DND-41 (cell line): ENCODE measurements around the gene MSI2.

Source experiments
- ATAC-seq: fragments of 200-7000 bp; cut with Tn5 transposase; 3 replicates; pipeline ENCODE4 v1.9.1; 2021; ENCODE audit warnings: low read depth; ENCODE audit not compliant: insufficient read depth
- DNase-seq: peaks from one replicate; pipeline ENCODE4 v3.0.0-alpha.2; 2020
- H2AFZ ChIP-seq: 2 replicates; pipeline ENCODE4 v1.6.0; 2012; ENCODE audit warnings: low read depth, low read length
- H3K27ac ChIP-seq: 2 replicates; pipeline ENCODE4 v1.5.1; 2012; ENCODE audit warnings: low read length, inconsistent platforms
- H3K27me3 ChIP-seq: fragments of 200-600 bp; sonication (generic); 2 replicates; pipeline ENCODE4 v1.6.0; 2012; ENCODE audit warnings: low read length, mild to moderate bottlenecking, inconsistent platforms; ENCODE audit not compliant: insufficient read depth, poor library complexity
- H3K36me3 ChIP-seq: 2 replicates; pipeline ENCODE4 v1.5.1; 2012; ENCODE audit warnings: low read length, inconsistent platforms; ENCODE audit not compliant: insufficient read depth
- H3K4me1 ChIP-seq: 2 replicates; pipeline ENCODE4 v1.5.1; 2012; ENCODE audit warnings: mild to moderate bottlenecking, low read length; ENCODE audit not compliant: insufficient read depth
- H3K4me2 ChIP-seq: 2 replicates; pipeline ENCODE4 v1.6.0; 2012; ENCODE audit warnings: mild to moderate bottlenecking, moderate library complexity, low read length, inconsistent platforms; ENCODE audit not compliant: insufficient read depth
- H3K4me3 ChIP-seq, 2 experiments: fragments of 200-600 bp in 1 of 2; shearing (Covaris generic) in 1 of 2; 2 replicates each; pipeline ENCODE4 v1.5.1; 2012 to 2016; ENCODE audit warnings: inconsistent platforms in 2 of 2, low read length in 2 of 2, mild to moderate bottlenecking in 2 of 2, low read depth in 1 of 2, moderate library complexity in 1 of 2
- H3K79me2 ChIP-seq: 2 replicates; pipeline ENCODE4 v1.6.0; 2012; ENCODE audit warnings: low read length, inconsistent platforms; ENCODE audit not compliant: insufficient read depth
- H3K9ac ChIP-seq: 2 replicates; pipeline ENCODE4 v1.6.0; 2012; ENCODE audit warnings: low read depth, mild to moderate bottlenecking, inconsistent platforms, low read length, moderate library complexity
- H3K9me3 ChIP-seq: 2 replicates; pipeline ENCODE4 v1.5.1; 2012; ENCODE audit warnings: low read length, moderate library complexity, mild to moderate bottlenecking, inconsistent platforms; ENCODE audit not compliant: insufficient read depth, severe bottlenecking
- H4K20me1 ChIP-seq: 2 replicates; pipeline ENCODE4 v1.6.0; 2012; ENCODE audit warnings: low read length; ENCODE audit not compliant: insufficient read depth
- CTCF ChIP-seq: IDR thresholded peaks from 2 replicates; pipeline ENCODE4 v1.5.1; 2012; ENCODE audit warnings: borderline replicate concordance, low read length, moderate library complexity, mild to moderate bottlenecking; ENCODE audit not compliant: poor library complexity, severe bottlenecking; ENCODE audit errors: extremely low read depth
- EZH2 ChIP-seq: IDR thresholded peaks from 3 replicates; pipeline ENCODE4 v1.6.1; 2012; ENCODE audit warnings: borderline replicate concordance, low read depth, mild to moderate bottlenecking, moderate library complexity, low read length, inconsistent platforms; ENCODE audit not compliant: severe bottlenecking

MSI2 gene

DNA sequence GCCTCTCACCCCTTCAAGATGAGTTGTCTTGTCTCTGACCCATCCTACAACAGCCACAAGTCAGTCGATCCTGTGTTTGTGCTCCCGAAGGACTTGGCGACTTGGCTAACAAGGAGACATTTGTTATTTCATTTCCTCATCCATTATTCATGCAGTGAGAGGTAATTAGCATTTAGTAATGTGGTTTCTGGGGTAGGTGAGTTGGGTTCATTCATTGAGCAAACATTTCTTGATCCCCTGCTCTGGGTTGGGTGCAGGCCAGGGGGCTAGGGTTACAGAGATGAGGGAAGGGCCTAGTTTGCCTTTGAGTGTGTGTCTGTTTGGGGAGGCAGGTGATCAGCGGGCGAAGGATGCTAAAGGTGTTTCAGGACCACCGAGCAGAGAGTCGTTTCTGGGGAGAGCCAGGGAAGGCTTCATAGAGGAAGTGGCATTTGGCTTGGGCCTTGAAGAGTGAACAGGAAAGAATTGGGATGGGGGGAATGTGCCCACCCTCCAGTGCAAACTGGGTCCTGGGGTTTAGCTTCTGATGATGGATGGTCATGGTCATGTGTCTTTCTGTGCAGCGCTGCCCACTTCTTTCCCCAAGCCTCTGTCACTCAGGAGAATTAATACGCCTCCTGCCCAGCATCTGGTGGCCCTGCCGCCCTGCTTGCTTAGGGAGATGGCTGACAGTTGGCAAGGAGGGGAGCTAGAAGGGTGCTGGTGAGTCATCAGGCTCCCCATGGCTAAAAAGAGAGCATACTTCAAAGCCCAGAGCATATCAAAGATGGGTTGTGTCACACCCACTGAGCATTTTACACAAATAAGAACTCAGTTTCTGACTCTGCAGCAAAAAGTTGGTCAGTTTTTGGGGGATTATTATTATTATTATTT lies 38.5 kb downstream of the MSI2 start:
- Histone ChIP-seq H3K27ac (peak overlapping the region; percentile 67), H3K4me1 (peaks cover 51% of the 10 kb centered on the region), H3K9ac (no peak overlapping the region), H3K36me3 (peaks cover 97% of the 10 kb centered on the region), H4K20me1 (peaks cover 73% of the 10 kb centered on the region), H3K27me3 (no peaks in the 10 kb centered on the region), H2AFZ (no peak overlapping the region), H3K9me3 (peaks cover 5% of the 10 kb centered on the region), H3K4me3 (no peak overlapping the region), H3K79me2 (peaks cover 98% of the 10 kb centered on the region), H3K4me2 (no peak overlapping the region)
- ATAC-seq (peak; percentile 94), DNase-seq (peak; percentile 67)
- no peak for TF ChIP-seq CTCF
- TF ChIP-seq EZH2: no peak

DNA sequence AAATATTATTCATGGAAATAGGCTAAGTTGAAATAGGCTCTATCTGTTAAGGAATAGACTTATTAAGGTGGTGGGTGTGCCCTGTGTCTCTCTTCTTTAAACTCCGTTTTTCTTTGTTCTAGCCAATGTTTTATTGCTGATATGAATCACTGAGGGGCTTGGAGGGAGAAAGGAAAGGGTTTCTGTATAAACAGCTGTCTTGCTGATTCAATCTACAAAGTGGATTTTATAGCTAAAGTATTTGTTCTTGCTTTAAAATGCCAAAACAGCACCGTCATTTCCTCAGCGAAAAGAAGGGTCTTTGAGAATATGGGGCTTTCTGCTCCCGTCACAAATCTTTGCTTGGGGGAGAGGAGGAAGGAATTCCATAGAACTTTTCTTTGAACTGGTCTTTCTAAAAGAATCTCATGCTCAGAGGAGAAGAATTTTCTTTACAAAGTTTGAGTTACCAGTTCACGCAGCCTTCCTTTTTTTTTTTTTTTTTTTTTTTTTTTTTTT lies 39.3 kb downstream of the MSI2 start:
- Histone ChIP-seq H3K27me3 (no peaks in the 10 kb centered on the region), H3K4me2 (no peak overlapping the region), H3K36me3 (peaks cover 97% of the 10 kb centered on the region), H3K9me3 (peaks cover 5% of the 10 kb centered on the region), H3K4me3 (no peak overlapping the region), H3K9ac (no peak overlapping the region), H2AFZ (no peak overlapping the region), H3K27ac (no peak overlapping the region), H3K4me1 (peaks cover 48% of the 10 kb centered on the region), H4K20me1 (peaks cover 71% of the 10 kb centered on the region), H3K79me2 (peaks cover 98% of the 10 kb centered on the region)
- TF ChIP-seq CTCF (no peak), EZH2 (no peak)
- ATAC-seq (peak; percentile 51), DNase-seq (no peak)

- TF ChIP-seq EZH2 (no peak), CTCF (no peak)
- Histone ChIP-seq H3K9me3 (peaks cover 5% of the 10 kb centered on the region), H3K4me1 (peaks cover 42% of the 10 kb centered on the region), H2AFZ (no peak overlapping the region), H3K79me2 (peaks cover 98% of the 10 kb centered on the region), H3K27ac (no peak overlapping the region), H4K20me1 (peaks cover 71% of the 10 kb centered on the region), H3K4me2 (no peak overlapping the region), H3K4me3 (no peak overlapping the region), H3K9ac (no peak overlapping the region), H3K36me3 (peaks cover 97% of the 10 kb centered on the region), H3K27me3 (no peaks in the 10 kb centered on the region)
- ATAC-seq: no peak
- DNase-seq: no peak
These were observed 39.9 kb downstream of the MSI2 start for GRCh38 chr17:57296231-57296630.
